ENCODE measurements around the gene HOXB1.
"Not testable (repeated sequence)": the region's sequence is repeated elsewhere in the genome, so short reads cannot be mapped to it uniquely, and the experiment has no call there.

HOXB1 gene

GRCh38 chr17:48492401-48493298 is 38.2 kb downstream of the HOXB1 start:
- peak; percentile 60 for DNase-seq

DNA sequence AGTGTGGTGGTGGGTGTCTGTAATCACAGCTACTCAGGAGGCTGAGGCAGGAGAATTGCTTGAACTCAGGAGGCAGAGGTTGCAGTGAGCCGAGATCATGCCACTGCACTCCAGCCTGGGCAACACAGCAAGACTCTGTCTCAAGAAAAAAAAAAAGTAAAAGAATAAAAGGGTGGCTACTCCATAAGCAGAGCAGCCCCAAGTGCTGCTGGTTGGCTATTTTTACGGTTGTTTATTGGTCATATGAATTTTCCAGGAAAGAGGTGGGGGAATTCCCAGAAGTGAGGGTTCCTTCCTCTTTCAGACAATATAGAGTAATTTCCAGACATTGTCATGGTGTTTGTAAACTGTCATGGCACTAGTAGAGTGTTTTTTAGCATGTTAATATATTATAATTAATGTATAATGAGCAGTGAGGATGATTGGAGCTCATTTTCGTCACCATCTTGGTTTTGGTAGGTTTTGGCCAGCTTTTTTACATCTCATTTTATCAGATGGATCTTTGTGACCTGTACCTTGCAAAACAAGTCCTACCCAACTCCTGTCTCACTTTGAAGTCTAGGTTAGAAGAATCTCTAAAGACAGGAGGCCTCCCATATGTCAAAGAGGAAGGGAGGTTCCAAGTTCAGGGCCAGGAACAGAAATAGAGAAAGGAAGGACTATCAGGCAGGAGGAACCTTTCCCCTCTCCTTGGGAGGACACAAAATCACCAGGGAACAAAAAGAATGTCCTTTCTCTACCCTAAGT is 39.1 kb downstream of the HOXB1 start:
- DNase-seq, result no peak

GRCh38 chr17:48490451-48490892 is 40.3 kb downstream of the HOXB1 start:
- DNase-seq, result no peak

- DNase-seq, result no peak
Observed at GRCh38 chr17:48489781-48490180, 41.0 kb downstream of the HOXB1 start.

GRCh38 chr17:48488548-48489106 is 42.2 kb downstream of the HOXB1 start:
- DNase-seq, result no peak

DNA sequence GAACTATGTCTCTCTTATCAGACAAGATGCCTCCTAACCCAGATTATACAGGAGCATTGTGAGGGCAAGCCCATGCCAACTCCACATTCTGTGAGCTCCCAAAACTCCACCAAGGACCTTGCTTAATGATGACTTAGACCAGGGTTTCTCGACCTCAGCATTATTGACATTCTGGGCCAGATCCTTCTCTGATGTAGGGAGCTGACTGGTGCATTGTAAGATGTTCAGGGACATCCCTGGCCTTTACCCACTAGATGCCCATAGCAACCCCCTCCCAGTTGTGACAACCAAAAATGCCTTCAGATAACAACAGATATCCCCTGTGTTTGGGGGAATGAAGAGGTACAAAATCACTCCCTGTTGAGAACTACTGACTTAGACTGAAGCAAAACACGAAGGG is 43.6 kb downstream of the HOXB1 start:
- no peak for DNase-seq

DNA sequence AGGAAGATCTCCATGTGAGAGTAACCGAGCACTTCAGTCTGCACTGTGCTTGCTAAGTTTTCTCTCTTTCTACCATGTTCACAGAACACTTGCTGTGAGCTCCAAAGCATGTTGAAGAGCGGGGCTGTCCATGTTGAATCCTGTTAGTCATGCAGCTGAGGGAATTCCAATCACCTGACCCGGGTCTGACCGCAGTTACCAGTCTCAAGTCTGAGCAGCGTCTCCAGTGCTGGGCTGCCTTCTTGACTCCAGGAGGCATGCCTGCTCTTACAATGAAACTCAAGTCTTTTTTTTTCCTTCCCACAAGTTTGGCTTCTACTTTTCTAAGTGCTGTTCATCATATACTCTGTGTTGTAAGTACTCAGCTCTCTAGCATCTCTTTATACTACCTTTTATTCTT is 44.3 kb downstream of the HOXB1 start:
- no peak for DNase-seq

GRCh38 chr17:48484850-48485249 is 46.0 kb downstream of the HOXB1 start:
- no peak for DNase-seq

GRCh38 chr17:48484256-48484655 is 46.6 kb downstream of the HOXB1 start:
- DNase-seq, result no peak

DNA sequence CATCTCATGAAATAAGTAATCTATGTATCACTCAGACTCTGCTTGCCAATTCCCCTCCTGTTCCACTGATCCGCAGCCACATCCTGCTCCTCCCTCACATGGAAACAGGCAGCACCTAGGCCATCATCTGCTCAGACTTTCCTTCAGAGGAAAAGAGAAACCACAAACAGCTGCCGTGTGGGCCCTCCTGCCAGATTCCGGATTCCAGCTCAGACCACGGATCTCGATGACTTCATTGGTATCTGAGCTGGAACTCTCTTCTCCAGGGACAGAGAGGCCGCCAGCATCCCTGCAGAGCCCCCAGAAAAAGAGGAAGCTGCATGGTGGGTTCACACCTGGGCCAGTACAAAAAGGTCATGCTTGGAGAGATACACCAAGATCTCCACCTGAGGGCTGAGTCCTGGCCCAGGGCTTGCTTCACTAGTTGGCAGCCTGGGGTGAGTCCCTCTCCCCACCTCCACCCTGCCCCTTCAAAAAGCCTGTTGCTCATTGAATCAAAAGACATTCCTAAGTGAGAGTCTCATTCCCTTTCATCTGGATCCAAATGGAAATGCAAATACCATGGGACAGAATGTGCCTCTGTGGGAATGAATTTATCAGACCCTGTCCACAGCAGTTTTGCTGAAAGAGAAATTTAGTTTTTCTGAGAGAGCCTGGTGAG is 47.2 kb downstream of the HOXB1 start:
- no peak for DNase-seq

- no peak for DNase-seq
Observed at GRCh38 chr17:48483004-48483403, 47.8 kb downstream of the HOXB1 start.

GRCh38 chr17:48482301-48482700 is 48.5 kb downstream of the HOXB1 start:
- DNase-seq, result not testable (repeated sequence)

DNA sequence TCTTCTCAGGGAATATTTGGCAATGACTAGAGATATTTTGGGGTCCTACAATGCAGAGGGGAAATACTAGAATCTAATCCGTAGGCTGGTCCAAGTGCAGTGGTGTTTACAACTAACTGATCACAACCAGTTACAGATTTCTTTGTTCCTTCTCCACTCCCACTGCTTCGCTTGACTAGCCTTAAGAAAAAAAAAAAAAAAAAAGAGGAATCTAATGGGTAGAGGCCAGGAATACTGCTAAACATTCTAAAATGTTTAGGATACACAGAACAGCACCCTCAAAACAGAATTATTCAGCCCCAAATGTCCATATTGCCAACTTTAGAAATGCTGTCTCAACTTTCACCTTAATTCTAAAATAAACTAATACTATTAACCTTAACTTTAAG is 51.8 kb downstream of the HOXB1 start:
- no peak for DNase-seq
